ENCODE measurements around the gene COPB2.
"Not testable (repeated sequence)": the region's sequence is repeated elsewhere in the genome, so short reads cannot be mapped to it uniquely, and the experiment has no call there.

The COPB2 gene

GRCh38 chr3:139378587-139379241 lies 10.7 kb downstream of the COPB2 start:
- DNase-seq (ENCODE audit: low read depth) = no peak

GRCh38 chr3:139377378-139377777 lies 12.1 kb downstream of the COPB2 start:
- no peak for DNase-seq (ENCODE audit: low read depth)

GRCh38 chr3:139374099-139374498 lies 15.3 kb downstream of the COPB2 start:
- DNase-seq (ENCODE audit: low read depth) = no peak

- no peak for DNase-seq (ENCODE audit: low read depth)
These were observed 24.9 kb downstream of the COPB2 start for GRCh38 chr3:139364549-139364948.

- no peak for DNase-seq (ENCODE audit: low read depth)
These were observed 28.2 kb downstream of the COPB2 start for GRCh38 chr3:139361276-139361675.

- DNase-seq (ENCODE audit: low read depth) = no peak
These were observed 30.4 kb downstream of the COPB2 start for GRCh38 chr3:139358841-139359562.

- no peak for DNase-seq (ENCODE audit: low read depth)
These were observed 31.5 kb downstream of the COPB2 start for GRCh38 chr3:139357899-139358298.

GRCh38 chr3:139355891-139356290 lies 33.6 kb downstream of the COPB2 start:
- no peak for DNase-seq (ENCODE audit: low read depth)

- no peak for DNase-seq (ENCODE audit: low read depth)
These were observed 34.0 kb downstream of the COPB2 start for GRCh38 chr3:139355476-139355875.

- no peak for DNase-seq (ENCODE audit: low read depth)
These were observed 34.8 kb downstream of the COPB2 start for GRCh38 chr3:139354661-139355060.

GRCh38 chr3:139353920-139354556 lies 35.4 kb downstream of the COPB2 start:
- DNase-seq (ENCODE audit: low read depth) = no peak

GRCh38 chr3:139346771-139347170 lies 42.7 kb downstream of the COPB2 start:
- no peak for DNase-seq (ENCODE audit: low read depth)

- DNase-seq (ENCODE audit: low read depth) = peak; percentile 75
These were observed 45.3 kb downstream of the COPB2 start, which contains the start of gene MRPS22 for GRCh38 chr3:139343895-139344856. Gene MRPS22, plus strand, starts transcription at chr3:139344020. Its CDS starts 7 bp downstream, at chr3:139344027.

- no peak for DNase-seq (ENCODE audit: low read depth)
These were observed 47.4 kb downstream of the COPB2 start for GRCh38 chr3:139342054-139342453.

GRCh38 chr3:139340784-139341183 lies 48.7 kb downstream of the COPB2 start:
- DNase-seq (ENCODE audit: low read depth) = no peak

- no peak for DNase-seq (ENCODE audit: low read depth)
These were observed 50.1 kb downstream of the COPB2 start for GRCh38 chr3:139339219-139339906.

- no peak for DNase-seq (ENCODE audit: low read depth)
These were observed 51.0 kb downstream of the COPB2 start for GRCh38 chr3:139338405-139338804.

- not testable (repeated sequence) for DNase-seq (ENCODE audit: low read depth)
These were observed 54.8 kb downstream of the COPB2 start for GRCh38 chr3:139334675-139335074.

- no peak for DNase-seq (ENCODE audit: low read depth)
These were observed 57.4 kb downstream of the COPB2 start for GRCh38 chr3:139332092-139332491.

- DNase-seq (ENCODE audit: low read depth) = peak; percentile 75
These were observed 60.0 kb downstream of the COPB2 start for GRCh38 chr3:139329364-139329850.

- no peak for DNase-seq (ENCODE audit: low read depth)
These were observed 61.1 kb downstream of the COPB2 start for GRCh38 chr3:139328356-139328755.

Data from T follicular helper cell (primary cell).